NCI-H1092 (cell line): Measurements from ENCODE around the gene AIFM2.

ENCODE experiments used
- DNase-seq: peaks from one replicate; lab custom pipeline; 2025; lab: John Stamatoyannopoulos, UW

The AIFM2 gene

GRCh38 chr10:70146489-70147258 is 14.0 kb upstream of the AIFM2 start, which contains the start of gene TYSND1:
TSS of gene TYSND1 (minus strand) at chr10:70146700. CDS start at chr10:70146586, 114 bp downstream.
- peak; percentile 97 for DNase-seq

DNA sequence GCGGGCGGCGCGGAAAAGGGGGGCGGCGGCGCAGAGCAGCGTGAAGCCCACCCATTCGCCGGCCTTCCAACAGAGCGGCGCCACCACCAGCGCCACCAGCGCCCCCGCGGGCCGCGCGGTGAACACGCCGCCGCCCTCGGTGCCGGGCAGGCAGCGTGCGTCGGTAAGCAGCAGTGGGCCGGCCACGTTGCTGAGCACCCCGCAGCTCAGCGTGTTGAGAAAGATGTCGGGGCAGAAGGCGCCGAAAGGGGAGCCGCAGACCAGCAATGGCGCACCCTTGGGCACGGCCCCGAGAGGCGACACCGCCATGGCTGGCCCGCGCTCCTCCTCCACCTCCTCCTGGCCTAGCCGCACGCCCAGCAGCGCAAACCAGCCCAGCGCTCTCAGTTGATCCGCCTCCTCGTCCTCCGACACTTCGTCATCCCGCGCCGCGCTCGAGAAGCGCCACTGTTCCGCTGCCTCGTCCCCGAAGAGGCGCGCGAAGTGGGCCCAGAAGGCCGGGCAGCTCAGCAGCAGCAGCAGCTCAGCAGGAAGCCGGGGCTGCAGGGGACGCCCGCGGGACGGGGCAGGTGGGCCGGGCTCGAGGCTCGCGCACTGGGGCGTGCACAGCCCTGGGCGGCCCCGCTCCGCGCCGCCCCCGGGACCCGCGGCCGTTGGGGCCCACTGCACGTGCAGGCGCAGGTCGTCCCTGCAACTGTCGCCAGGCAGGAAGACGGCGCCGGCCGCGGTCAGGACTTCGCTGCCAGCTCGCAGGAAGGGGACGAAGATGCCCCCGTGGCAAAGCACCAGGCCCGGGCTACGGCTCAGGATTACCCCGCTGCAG is 13.3 kb upstream of the AIFM2 start:
- peak; percentile 28 for DNase-seq

DNA sequence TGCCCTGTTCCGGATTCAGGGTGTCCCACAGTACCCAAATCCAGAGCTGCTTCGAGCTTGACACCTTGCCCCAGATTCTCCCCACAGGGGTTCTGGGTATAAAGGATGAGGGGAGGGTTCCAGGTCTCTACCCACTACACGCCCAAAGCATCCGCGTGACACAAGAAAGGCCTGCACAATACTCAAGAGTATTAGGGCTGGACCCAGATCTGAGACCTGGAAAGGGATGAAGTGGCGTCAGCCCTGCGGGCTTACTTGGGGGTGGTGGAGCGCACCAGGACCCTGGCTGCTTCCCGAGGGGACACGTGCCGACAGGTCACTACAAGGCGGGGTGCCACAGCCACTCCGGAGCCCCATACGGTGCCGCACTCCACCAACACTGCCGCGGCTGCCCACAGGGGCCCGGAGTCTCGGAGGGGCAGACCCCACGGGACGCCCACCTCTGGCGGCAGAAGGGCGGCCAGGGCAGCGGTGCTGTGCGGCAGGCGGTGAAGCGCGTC is 12.6 kb upstream of the AIFM2 start:
- DNase-seq: no peak

DNA sequence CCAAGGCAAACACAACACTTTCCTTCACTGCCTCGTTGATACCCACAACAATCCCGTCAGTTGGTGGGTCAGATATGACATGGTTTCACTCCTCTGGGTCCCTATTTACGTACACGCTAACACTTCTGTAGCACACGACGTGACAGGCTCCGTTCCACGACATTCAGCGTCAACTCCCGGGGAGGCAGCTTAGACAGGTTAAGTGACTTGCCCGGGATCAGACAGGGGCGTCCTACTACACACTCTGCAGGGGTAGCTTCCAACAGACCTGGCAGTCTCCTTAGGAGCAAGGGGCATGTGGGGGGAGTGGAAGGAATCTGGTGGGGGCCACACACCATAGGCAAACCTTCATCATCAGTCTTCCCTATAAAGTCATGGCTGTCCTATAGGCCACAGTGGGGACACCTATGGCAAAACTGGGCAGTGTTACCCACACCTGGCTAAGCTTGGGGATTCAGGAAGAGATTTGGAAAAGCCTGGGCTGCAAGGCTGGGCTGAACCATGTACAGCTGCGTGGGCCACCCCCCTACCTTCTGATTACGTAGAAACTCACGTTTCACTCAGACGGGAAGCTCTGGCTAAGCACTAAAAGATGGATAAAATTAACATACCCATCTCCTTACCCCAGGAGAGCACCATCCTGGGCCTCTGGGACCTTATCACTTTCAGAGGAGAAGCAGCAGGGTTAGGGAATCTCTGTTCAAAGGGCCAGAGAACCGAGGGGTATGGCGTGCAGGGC is 11.9 kb upstream of the AIFM2 start:
- no peak for DNase-seq

DNA sequence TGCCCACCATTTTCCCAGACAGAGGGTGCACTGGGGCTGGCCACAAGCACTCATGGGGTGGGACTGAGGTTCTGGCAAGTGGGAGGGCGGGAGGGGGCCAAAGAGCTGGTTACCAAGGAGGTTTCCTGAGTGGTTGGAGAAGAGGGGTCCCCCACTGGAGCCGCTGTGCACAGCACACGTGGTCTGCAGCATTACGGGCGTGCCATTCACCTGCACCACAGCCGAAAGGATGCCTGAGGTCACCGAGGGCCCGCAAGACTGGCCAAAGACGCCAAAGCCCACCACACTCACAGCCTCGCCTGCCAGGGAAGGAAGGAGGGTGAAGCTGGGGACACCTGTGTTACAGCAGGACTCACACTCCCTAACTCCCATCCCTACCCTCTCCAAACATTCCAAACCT is 9.9 kb upstream of the AIFM2 start:
- DNase-seq: no peak

- no peak for DNase-seq
Measured at GRCh38 chr10:70140297-70140696, 7.7 kb upstream of the AIFM2 start.

- DNase-seq: no peak
Measured at GRCh38 chr10:70139997-70140250, 7.3 kb upstream of the AIFM2 start.

DNA sequence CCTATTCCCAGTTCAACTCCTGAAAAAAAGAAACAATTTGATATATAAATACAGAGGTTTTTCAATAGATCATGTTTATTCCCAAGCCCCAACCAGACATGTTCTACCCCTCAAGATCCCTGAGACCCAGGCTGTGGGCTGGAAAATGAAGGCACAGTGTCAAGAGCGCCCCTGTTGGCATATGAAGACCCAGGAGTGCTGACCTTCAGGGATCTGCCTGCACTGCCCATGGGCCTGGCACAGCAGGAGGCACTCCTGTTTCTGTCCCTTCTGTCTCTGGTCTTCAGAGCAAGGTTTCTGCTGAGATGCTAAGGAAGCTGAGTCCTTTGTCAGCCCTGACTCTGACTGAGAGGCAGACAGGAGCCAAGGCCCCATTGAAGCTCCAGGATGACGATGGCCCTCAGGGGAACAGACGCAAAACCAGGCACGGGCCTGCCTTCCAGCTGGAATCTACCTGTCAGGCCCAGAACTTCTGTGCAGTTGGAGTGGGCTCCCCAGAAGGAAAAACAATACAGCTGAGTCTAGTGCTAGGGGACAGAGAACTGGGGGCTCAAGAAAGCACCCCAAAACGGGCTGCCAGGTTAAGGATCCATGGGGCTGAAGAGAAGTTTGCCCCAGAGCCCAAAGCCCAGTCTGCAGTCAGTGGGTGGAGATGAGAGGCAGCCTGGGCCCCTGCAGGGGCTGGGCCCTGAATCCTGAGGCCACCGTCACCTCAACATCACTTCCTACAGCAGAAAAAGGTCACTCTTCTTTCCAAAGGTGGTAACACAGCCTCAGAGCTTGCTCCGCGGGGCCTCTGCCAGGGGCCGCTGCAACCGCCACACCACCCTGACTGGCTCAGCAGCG is 6.7 kb upstream of the AIFM2 start:
- DNase-seq: no peak

DNA sequence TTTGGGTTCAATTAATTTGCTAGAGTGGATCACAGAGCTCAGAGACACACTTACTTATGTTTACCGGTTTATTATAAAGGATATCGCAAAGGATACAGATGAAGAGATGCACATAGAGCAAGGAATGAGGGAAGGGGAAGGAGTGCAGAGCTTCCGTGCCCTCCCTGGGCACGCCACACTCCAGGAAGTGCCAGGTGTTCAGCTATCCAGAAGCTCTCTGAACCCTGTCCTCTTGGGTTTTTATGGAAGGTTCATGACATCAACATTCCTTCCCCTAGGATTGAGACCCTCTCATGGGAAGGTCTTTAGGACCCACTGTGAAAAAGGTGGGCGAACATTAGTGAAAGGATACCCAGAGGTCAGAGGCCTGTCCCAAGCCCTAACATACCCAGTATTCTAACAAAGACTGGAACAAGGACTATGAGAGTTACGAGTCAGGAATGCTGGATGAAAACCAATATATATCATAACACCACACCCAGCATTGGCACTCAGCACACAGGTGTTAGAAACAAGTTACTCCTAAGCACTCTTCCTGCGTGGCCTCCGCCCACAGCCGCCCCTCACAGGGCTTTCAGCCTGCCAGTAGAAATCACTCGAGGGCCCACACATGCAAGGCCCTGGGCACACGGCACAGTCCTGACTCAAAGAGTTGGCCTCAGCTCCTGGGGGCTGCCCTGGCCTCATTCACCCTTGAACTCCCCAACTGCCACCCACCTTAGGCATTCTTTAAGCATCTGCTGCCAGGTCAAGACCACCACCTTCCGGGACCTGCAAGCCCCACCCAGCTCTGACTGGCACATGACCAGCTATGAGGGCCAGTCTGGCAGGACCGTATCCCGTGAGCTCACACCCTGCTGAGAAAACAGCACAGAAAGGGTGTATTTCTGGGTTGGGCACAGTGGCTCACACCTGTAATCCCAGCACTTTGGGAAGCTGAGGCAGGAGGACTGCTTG is 5.6 kb upstream of the AIFM2 start:
- DNase-seq: no peak

DNA sequence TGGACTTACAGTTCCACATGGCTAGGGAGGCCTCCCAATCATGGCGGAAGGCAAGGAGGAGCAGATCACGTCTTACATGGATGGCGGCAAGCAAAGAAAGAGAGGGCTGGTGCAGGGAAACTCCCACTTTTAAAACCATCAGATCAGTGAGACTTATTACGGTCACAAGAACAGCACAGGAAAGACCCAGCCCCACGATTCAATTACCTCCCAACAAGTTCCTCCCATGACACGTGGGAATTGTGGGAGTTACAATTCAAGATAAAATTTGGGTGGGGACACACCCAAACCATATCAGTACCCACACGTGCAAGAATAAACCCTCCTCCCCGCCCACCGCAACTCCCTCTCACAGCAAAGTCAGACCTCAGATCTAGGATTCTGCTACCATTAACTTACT is 4.5 kb upstream of the AIFM2 start:
- DNase-seq: no peak

DNA sequence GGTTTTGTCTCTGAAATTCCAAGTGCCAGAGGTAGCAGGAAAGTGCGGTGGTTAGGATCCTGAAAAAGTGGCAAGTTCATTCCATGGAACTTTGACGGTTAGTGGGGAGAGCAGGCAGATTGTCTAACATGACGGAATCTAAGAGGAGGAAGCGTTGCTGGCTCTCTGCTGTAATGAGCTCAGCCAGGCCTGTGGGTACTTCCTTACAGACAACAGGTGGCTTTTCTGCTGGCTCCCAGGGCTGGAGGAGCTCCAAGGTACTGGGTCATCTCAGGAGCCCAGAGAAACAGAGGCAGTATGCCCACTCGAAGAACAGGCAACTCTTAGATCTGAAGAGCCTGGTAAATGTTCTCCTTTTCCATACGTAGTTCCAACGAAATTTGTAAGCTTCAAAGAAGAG is 3.1 kb upstream of the AIFM2 start:
- DNase-seq: no peak

GRCh38 chr10:70135046-70135445 is 2.4 kb upstream of the AIFM2 start:
- no peak for DNase-seq

DNA sequence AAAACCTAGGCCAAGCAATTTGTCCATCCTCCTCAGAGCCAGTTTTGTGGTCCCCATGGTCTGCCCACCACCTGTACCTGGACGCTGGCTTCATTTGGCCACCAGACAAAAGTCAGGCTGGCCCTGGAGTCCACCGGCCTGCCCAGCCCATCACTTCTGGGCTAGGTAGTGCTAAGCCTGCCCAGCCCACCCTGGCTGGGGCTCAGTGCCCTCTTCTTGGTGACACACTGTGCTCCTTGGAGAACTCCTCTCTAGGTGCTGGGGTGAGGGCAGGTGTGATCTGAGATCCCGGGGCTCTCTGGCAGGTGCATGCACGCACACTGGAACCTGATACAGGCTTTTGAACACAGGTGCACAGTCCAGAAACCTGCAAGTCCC is 1.1 kb downstream of the AIFM2 start:
- DNase-seq: no peak

- no peak for DNase-seq
Measured at GRCh38 chr10:70130878-70131559, 1.6 kb downstream of the AIFM2 start.

- DNase-seq: no peak
Measured at GRCh38 chr10:70126700-70127395, 5.8 kb downstream of the AIFM2 start.

- DNase-seq: no peak
Measured at GRCh38 chr10:70125918-70126552, 6.6 kb downstream of the AIFM2 start.

- DNase-seq: no peak
Measured at GRCh38 chr10:70124918-70125317, 7.7 kb downstream of the AIFM2 start.

DNA sequence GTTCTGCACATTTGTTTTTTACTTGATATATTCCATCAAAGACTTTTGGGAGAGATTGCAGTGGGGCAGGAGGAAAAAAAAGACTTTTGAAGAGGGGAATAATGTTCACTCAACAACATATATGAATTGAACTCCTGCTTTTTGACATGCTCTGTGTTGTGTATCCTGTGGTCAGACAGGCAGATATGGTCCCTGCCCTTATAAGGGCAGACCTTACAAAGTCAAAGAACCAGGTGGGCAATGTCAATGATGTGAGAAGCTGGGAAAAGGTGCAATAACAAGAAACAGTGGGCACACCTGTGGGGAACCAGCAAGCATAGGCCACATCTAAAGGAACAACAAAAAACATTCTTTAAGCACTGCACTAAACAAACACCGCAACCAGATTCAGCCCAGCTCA is 8.2 kb downstream of the AIFM2 start:
- DNase-seq: no peak

DNA sequence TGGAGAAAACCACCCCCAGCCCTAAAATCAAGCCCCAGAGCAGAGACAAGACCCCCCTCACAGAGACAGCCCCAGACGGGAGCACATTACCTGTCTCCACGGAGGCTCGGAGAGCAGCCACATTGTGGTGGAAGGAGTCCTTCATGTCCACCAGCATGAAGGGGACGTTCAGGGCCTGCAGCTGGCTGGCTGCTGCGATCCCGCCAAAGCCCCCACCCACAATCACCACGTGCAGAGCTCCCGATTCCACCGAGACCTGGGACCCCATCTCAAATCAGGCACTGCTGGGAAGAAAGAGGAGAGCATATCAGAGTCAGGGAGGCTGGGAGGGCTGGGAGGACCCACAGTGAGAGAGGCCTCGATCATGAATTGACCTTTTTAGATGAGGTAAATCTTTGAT is 8.8 kb downstream of the AIFM2 start:
- DNase-seq: no peak
